Endothelial cell of umbilical vein (primary cell): Measurements from ENCODE around the gene IPP. TPM values are rescaled to one million over a fixed set of nuclear protein-coding genes. Genes with fewer than 3 reads are reported as not detected.

ENCODE experiments used
- BruUV-seq: library from RNA; stranded (reverse); fragments of 400-500 nt; replicated peaks from 2 replicates; lab custom pipeline; 2021; lab: Mats Ljungman, UMichigan
- CTCF ChIA-PET: fragments of 300-600, 350-600 bp; sonication (Branson Sonifier 250); formaldehyde crosslinking; loops from one replicate; lab custom pipeline; 2021; ENCODE audit warnings: antibody characterized with exemption, inconsistent platforms; lab: Charles Lee
- POLR2A ChIA-PET: fragments of 300-600, 350-600 bp; sonication (Branson Sonifier 250); formaldehyde crosslinking; loops from one replicate; lab custom pipeline; 2021; ENCODE audit warnings: antibody characterized with exemption, inconsistent platforms; lab: Charles Lee
- DNase-seq: peaks from one replicate; pipeline ENCODE4 v3.0.0-alpha.2; 2011; ENCODE audit warnings: low read depth, low spot score
- FAIRE-seq: peaks from 2 replicates; lab custom pipeline; 2011; peaks lifted over from hg19 to GRCh38; lab: Jason Lieb, UNC
- H2AFZ ChIP-seq: 2 replicates; pipeline ENCODE4 v1.6.0; 2012; ENCODE audit warnings: low read depth, low read length, control low read depth, inconsistent platforms
- H3K27ac ChIP-seq: 2 replicates; pipeline ENCODE4 v1.5.1; 2011; ENCODE audit warnings: low read depth, mild to moderate bottlenecking, control low read depth, low read length, moderate library complexity; ENCODE audit not compliant: insufficient read depth
- H3K27me3 ChIP-seq, 2 experiments: 2 replicates each; pipeline versions ENCODE4 v1.6.0 to v1.6.1; 2011; ENCODE audit warnings: low read length in 2 of 2, mixed read lengths in 1 of 2; ENCODE audit not compliant: control insufficient read depth in 2 of 2, insufficient read depth in 2 of 2
- H3K36me3 ChIP-seq, 2 experiments: 2 replicates in 1 of 2; 3 replicates in 1 of 2; pipeline ENCODE4 v1.5.1; 2011; ENCODE audit warnings: low read length in 2 of 2, mild to moderate bottlenecking in 1 of 2, moderate library complexity in 1 of 2; ENCODE audit not compliant: control insufficient read depth in 2 of 2, insufficient read depth in 2 of 2; ENCODE audit errors: extremely low read depth in 1 of 2
- H3K4me1 ChIP-seq: 3 replicates; pipeline ENCODE4 v1.5.1; 2011; ENCODE audit warnings: mild to moderate bottlenecking, low read length; ENCODE audit not compliant: control insufficient read depth, insufficient read depth; ENCODE audit errors: extremely low read depth
- H3K4me2 ChIP-seq: 2 replicates; pipeline ENCODE4 v1.6.1; 2011; ENCODE audit warnings: low read length, control low read depth, mixed read lengths; ENCODE audit not compliant: insufficient read depth
- H3K4me3 ChIP-seq, 3 experiments: fragments of 200-600 bp in 1 of 3; sonication (generic), shearing (Covaris generic) in 1 of 3; replicated peaks in 1 of 3; 2 replicates each; pipeline ENCODE4 v1.5.1; 2011 to 2016; ENCODE audit warnings: control low read depth in 3 of 3, low read length in 3 of 3, mild to moderate bottlenecking in 2 of 3, inconsistent platforms in 1 of 3, low read depth in 1 of 3, moderate library complexity in 1 of 3; ENCODE audit not compliant: insufficient read depth in 1 of 3
- H3K79me2 ChIP-seq: 2 replicates; pipeline ENCODE4 v1.6.0; 2012; ENCODE audit warnings: low read length, inconsistent platforms; ENCODE audit not compliant: control insufficient read depth, insufficient read depth
- H3K9ac ChIP-seq: replicated peaks from 2 replicates; pipeline ENCODE3; 2011; ENCODE audit warnings: low read length, control low read depth; ENCODE audit not compliant: insufficient read depth; ENCODE audit errors: extremely low read depth
- H3K9me1 ChIP-seq: replicated peaks from 3 replicates; pipeline ENCODE4 v1.6.0; 2011; ENCODE audit warnings: mild to moderate bottlenecking, low read length; ENCODE audit not compliant: control insufficient read depth, insufficient read depth; ENCODE audit errors: extremely low read depth
- H3K9me3 ChIP-seq: replicated peaks from 2 replicates; pipeline ENCODE4 v1.5.1; 2012; ENCODE audit warnings: low read length, inconsistent platforms; ENCODE audit not compliant: control insufficient read depth, insufficient read depth
- H4K20me1 ChIP-seq: replicated peaks from 2 replicates; pipeline ENCODE3; 2011; ENCODE audit warnings: mild to moderate bottlenecking, low read length; ENCODE audit not compliant: control insufficient read depth, insufficient read depth; ENCODE audit errors: extremely low read depth
- CTCF ChIP-seq, 2 donors: IDR thresholded peaks; 1 replicate in 1 of 2; 2 replicates in 1 of 2; pipeline ENCODE4 v1.5.1; 2011; ENCODE audit warnings: low read length in 2 of 2, mild to moderate bottlenecking in 2 of 2, moderate library complexity in 2 of 2, control low read depth in 1 of 2, inconsistent platforms in 1 of 2, low read depth in 1 of 2; ENCODE audit not compliant: insufficient read depth in 1 of 2; ENCODE audit errors: extremely low read depth in 1 of 2
- EZH2 ChIP-seq: IDR thresholded peaks from 2 replicates; pipeline ENCODE4 v1.6.1; 2012; ENCODE audit warnings: borderline replicate concordance, low read depth, mild to moderate bottlenecking, moderate library complexity, low read length, inconsistent platforms; ENCODE audit not compliant: severe bottlenecking
- FOS ChIP-seq: IDR thresholded peaks from 2 replicates; pipeline ENCODE4 v1.6.1; 2011; ENCODE audit warnings: mild to moderate bottlenecking, low read length, moderate library complexity, borderline replicate concordance; ENCODE audit not compliant: insufficient read depth
- GATA2 ChIP-seq: IDR thresholded peaks from 2 replicates; pipeline ENCODE4 v1.7.0; 2011; ENCODE audit warnings: low read depth, mild to moderate bottlenecking, moderate library complexity, mixed read lengths, low read length; ENCODE audit not compliant: insufficient read length, insufficient read depth
- JUN ChIP-seq: IDR thresholded peaks from 2 replicates; pipeline ENCODE4 v1.6.1; 2011; ENCODE audit warnings: borderline replicate concordance, low read depth; ENCODE audit not compliant: insufficient read length, insufficient read depth
- MYC ChIP-seq: IDR thresholded peaks from one replicate; pipeline ENCODE4 v1.6.1; 2011; ENCODE audit warnings: mild to moderate bottlenecking, low read depth, low read length
- POLR2A ChIP-seq: IDR thresholded peaks from 2 replicates; pipeline ENCODE4 v1.6.1; 2012; ENCODE audit warnings: low read depth, mild to moderate bottlenecking, control low read depth, low read length
- POLR2AphosphoS5 ChIP-seq: IDR thresholded peaks from 2 replicates; pipeline ENCODE4 v1.6.1; 2012; ENCODE audit warnings: low read depth, mild to moderate bottlenecking, control low read depth, low read length, moderate library complexity; ENCODE audit not compliant: insufficient read depth
- dilution Hi-C: fragments of 300-500 bp; cut with MboI; formaldehyde crosslinking; loops from one replicate; pipeline ENCODE4 v1.15.0; 2019; ENCODE audit warnings: low sequenced_read_pairs; ENCODE audit not compliant: extremely low pct_ligation_motif_present
- intact Hi-C: fragments of 100-400 bp; cut with micrococcal nuclease; formaldehyde crosslinking; loops from one replicate; pipeline ENCODE4 v1.10.0; 2022
- polyA plus RNA-seq, 4 experiments: library from polyadenylated mRNA; depleted of rRNA in 3 of 4; stranded (reverse) in 3 of 4; unstranded in 1 of 4; fragments of >200 nt; gene quantifications; 2 replicates each; pipeline versions ENCODE4 v1.2.1 to v1.2.3, GENCODE V29; 2011 to 2012; ENCODE audit warnings: missing spikeins in 1 of 4
- total RNA-seq: library from RNA; stranded (reverse); gene quantifications from 2 replicates; pipeline ENCODE4 v1.2.3, GENCODE V29; 2021

Gene IPP
- total and polyA plus RNA-seq, 2 donors (not counting 3 experiments of a cell fraction or from before 2014, with no cell fraction given): 2.1 to 6.3 TPM

- dilution Hi-C loops: no loop called here
- CTCF ChIA-PET: no interaction called here
These were observed 11.3 kb downstream of the IPP start for GRCh38 chr1:45739137-45739536.

More at GRCh38 chr1:45739137-45739536, 11.3 kb downstream of the IPP start:
- FAIRE-seq: no peak
- no peaks in the 10 kb centered on the region for H3K79me2 ChIP-seq
- no peak for DNase-seq
- H3K27ac ChIP-seq: no peak overlapping the region
- no peak overlapping the region for H3K9ac ChIP-seq
- H3K4me3 ChIP-seq: no peak overlapping the region
- no peak overlapping the region for H2AFZ ChIP-seq
- TF ChIP-seq JUN: no peak
- no peak for TF ChIP-seq MYC
- TF ChIP-seq EZH2: no peak
- TF ChIP-seq POLR2AphosphoS5: no peak
- no peak for TF ChIP-seq FOS
- no peak for TF ChIP-seq CTCF (IDR thresholded peaks at IDR 0.05; ENCODE audit: extremely low read depth in 1 of 2, insufficient read depth in 1 of 2, low read depth in 1 of 2, low read length in 2 of 2)
- no peak for TF ChIP-seq POLR2A
- TF ChIP-seq GATA2: no peak
- H3K27me3 ChIP-seq: no peaks in the 10 kb centered on the region
- POLR2A ChIA-PET: no interaction called here
- H4K20me1 ChIP-seq: no peaks in the 10 kb centered on the region
- no peak overlapping the region for H3K4me2 ChIP-seq
- intact Hi-C loops: no loop called here
- no peaks in the 10 kb centered on the region for H3K4me1 ChIP-seq
- H3K36me3 ChIP-seq: no peaks in the 10 kb centered on the region
- BruUV-seq: no TSS peak
- no peaks in the 10 kb centered on the region for H3K9me3 ChIP-seq
- H3K9me1 ChIP-seq: no peaks in the 10 kb centered on the region
